ENCODE data around the gene CLNS1A. TPM values are rescaled to one million over a fixed set of nuclear protein-coding genes. Genes with fewer than 3 reads are reported as not detected.
"Not testable (repeated sequence)": the region's sequence is repeated elsewhere in the genome, so short reads cannot be mapped to it uniquely, and the experiment has no call there.

CLNS1A gene
- total RNA-seq, 1 donor from 2014 or later: 153 TPM

- H3K4me3 Mint-ChIP-seq (ENCODE audit: low read depth): no peak overlapping the region
- intact Hi-C loops (cut with micrococcal nuclease): no loop called here
- H3K36me3 Mint-ChIP-seq (ENCODE audit: low read depth): peaks cover 7% of the 10 kb centered on the region
- H3K9me3 Mint-ChIP-seq: no peaks in the 10 kb centered on the region
- no peak overlapping the region for H3K27ac Mint-ChIP-seq
- H3K27me3 Mint-ChIP-seq (ENCODE audit: low read depth): no peaks in the 10 kb centered on the region
- no peak for DNase-seq (ENCODE audit: low spot score)
- H3K4me1 Mint-ChIP-seq (ENCODE audit: low read depth): no peaks in the 10 kb centered on the region
These were observed 35.1 kb downstream of the CLNS1A start for GRCh38 chr11:77602381-77603088.

- Mint-ChIP-seq H3K9me3 (no peaks in the 10 kb centered on the region), H3K27ac (no peak overlapping the region), H3K36me3 (ENCODE audit: low read depth) (peaks cover 2% of the 10 kb centered on the region), H3K4me3 (ENCODE audit: low read depth) (no peak overlapping the region), H3K27me3 (ENCODE audit: low read depth) (no peaks in the 10 kb centered on the region), H3K4me1 (ENCODE audit: low read depth) (no peaks in the 10 kb centered on the region)
- intact Hi-C loops (cut with micrococcal nuclease): no loop called here
- no peak for DNase-seq (ENCODE audit: low spot score)
These were observed 39.4 kb downstream of the CLNS1A start for GRCh38 chr11:77598195-77598594.

DNA sequence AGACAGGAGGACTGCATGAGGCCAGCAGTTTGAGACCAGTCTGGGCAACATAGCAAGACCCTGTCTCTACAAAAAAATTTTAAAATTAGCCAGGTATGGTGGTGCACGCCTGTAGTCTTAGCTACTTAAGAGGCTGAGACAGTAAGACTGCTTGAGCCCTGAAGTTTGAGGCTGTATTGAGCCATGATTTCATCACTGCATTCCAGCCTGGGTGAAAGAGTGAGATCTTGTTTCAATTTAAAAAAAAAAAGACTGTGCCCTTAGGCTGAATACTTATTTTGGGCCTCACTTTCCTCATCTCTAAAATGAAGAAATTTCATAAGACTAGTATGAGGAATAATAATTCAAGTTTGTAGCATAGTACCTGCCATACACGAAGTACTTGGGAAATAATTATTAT is 41.0 kb downstream of the CLNS1A start:
- Mint-ChIP-seq H3K4me3 (ENCODE audit: low read depth) (no peak overlapping the region), H3K36me3 (ENCODE audit: low read depth) (peaks cover 2% of the 10 kb centered on the region), H3K9me3 (no peaks in the 10 kb centered on the region), H3K27me3 (ENCODE audit: low read depth) (no peaks in the 10 kb centered on the region), H3K4me1 (ENCODE audit: low read depth) (no peaks in the 10 kb centered on the region), H3K27ac (no peak overlapping the region)
- DNase-seq (ENCODE audit: low spot score): no peak
- intact Hi-C loops (cut with micrococcal nuclease): no loop called here

DNA sequence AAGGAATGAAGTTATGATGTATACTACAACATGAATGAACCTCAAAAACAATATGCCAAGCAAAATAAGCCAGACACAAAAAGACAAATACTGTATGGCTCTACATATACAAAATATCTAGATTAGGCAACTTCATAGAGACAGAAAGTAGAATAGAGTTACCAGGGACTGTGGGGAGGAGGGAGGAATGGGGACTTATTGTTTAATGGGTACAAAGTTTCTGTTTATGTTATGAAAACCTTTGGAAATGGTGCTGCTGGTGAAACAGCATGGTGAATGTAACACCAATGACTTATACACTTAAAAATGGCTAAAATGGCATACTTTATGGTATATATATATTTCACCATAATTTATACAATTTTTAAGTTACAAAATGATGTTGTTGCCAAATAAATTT is 43.7 kb downstream of the CLNS1A start:
- H3K36me3 Mint-ChIP-seq (ENCODE audit: low read depth): no peaks in the 10 kb centered on the region
- H3K27ac Mint-ChIP-seq: no peak overlapping the region
- peaks cover 12% of the 10 kb centered on the region for H3K4me1 Mint-ChIP-seq (ENCODE audit: low read depth)
- intact Hi-C loops (cut with micrococcal nuclease): no loop called here
- no peak for DNase-seq (ENCODE audit: low spot score)
- no peak overlapping the region for H3K4me3 Mint-ChIP-seq (ENCODE audit: low read depth)
- no peaks in the 10 kb centered on the region for H3K27me3 Mint-ChIP-seq (ENCODE audit: low read depth)
- no peaks in the 10 kb centered on the region for H3K9me3 Mint-ChIP-seq

- Mint-ChIP-seq H3K36me3 (ENCODE audit: low read depth) (no peaks in the 10 kb centered on the region), H3K4me1 (ENCODE audit: low read depth) (peaks cover 14% of the 10 kb centered on the region), H3K9me3 (no peaks in the 10 kb centered on the region), H3K4me3 (ENCODE audit: low read depth) (no peak overlapping the region), H3K27ac (no peak overlapping the region), H3K27me3 (ENCODE audit: low read depth) (no peaks in the 10 kb centered on the region)
- no peak for DNase-seq (ENCODE audit: low spot score)
- intact Hi-C loops (cut with micrococcal nuclease): no loop called here
These were observed 44.9 kb downstream of the CLNS1A start for GRCh38 chr11:77592727-77593126.

- Mint-ChIP-seq H3K27ac (peak overlapping the region; percentile 60), H3K4me1 (ENCODE audit: low read depth) (peaks cover 14% of the 10 kb centered on the region), H3K9me3 (no peaks in the 10 kb centered on the region), H3K27me3 (ENCODE audit: low read depth) (peaks cover 8% of the 10 kb centered on the region), H3K36me3 (ENCODE audit: low read depth) (no peaks in the 10 kb centered on the region), H3K4me3 (ENCODE audit: low read depth) (peak overlapping the region; percentile 89)
- no peak for DNase-seq (ENCODE audit: low spot score)
- intact Hi-C loops (cut with micrococcal nuclease): no loop called here
These were observed 47.3 kb downstream of the CLNS1A start for GRCh38 chr11:77590194-77590782.

GRCh38 chr11:77589521-77590193 is 47.9 kb downstream of the CLNS1A start, which contains the start of gene AQP11:
AQP11 (plus strand) TSS chr11:77589953; CDS start chr11:77589993, 40 bp downstream.
- intact Hi-C loops (cut with micrococcal nuclease): loop anchor here (10.0 kb wide), 1 partner anchor 115 kb away; the partner anchor contains the start of gene PAK1

DNA sequence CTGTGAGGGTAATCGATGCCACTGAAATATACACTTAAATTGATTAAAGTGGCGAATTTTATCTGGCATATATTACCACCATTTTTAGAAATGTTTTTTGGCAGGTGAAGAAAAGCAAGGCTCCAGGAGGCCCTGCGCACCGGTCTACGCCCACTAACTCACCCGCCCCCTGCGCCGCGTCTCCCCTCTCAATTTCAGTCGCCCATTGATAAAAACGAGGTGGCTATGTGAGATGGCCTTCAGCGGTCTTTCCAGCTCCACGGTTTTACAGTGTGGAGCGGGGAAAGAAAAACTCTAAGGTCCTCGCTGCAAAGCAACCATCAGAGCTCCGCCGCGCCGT is 48.4 kb downstream of the CLNS1A start:
- Mint-ChIP-seq H3K36me3 (ENCODE audit: low read depth) (no peaks in the 10 kb centered on the region), H3K4me1 (ENCODE audit: low read depth) (peaks cover 14% of the 10 kb centered on the region), H3K27ac (peak overlapping the region; percentile 35), H3K4me3 (ENCODE audit: low read depth) (peak overlapping the region; percentile 84), H3K27me3 (ENCODE audit: low read depth) (peaks cover 8% of the 10 kb centered on the region), H3K9me3 (no peaks in the 10 kb centered on the region)
- intact Hi-C loops (cut with micrococcal nuclease): loop anchor here (10.0 kb wide), 1 partner anchor 114 kb away; the partner anchor contains the start of gene PAK1
- DNase-seq (ENCODE audit: low spot score): no peak

More at GRCh38 chr11:77589521-77590193, 47.9 kb downstream of the CLNS1A start, which contains the start of gene AQP11:
- Mint-ChIP-seq H3K4me1 (ENCODE audit: low read depth) (peaks cover 14% of the 10 kb centered on the region), H3K4me3 (ENCODE audit: low read depth) (peak within 1 kb of the TSS; percentile 89), H3K27me3 (ENCODE audit: low read depth) (peaks cover 8% of the 10 kb centered on the region), H3K27ac (peak within 1 kb of the TSS; percentile 60), H3K36me3 (ENCODE audit: low read depth) (no peaks in the 10 kb centered on the region), H3K9me3 (no peaks in the 10 kb centered on the region)
- peak; percentile 65 for DNase-seq (ENCODE audit: low spot score)

GRCh38 chr11:77580712-77581337 is 56.8 kb downstream of the CLNS1A start:
- peaks cover 26% of the 10 kb centered on the region for H3K9me3 Mint-ChIP-seq
- intact Hi-C loops (cut with micrococcal nuclease): loop anchor here (10.0 kb wide), 1 partner anchor 106 kb away; the partner anchor contains the start of gene PAK1

DNA sequence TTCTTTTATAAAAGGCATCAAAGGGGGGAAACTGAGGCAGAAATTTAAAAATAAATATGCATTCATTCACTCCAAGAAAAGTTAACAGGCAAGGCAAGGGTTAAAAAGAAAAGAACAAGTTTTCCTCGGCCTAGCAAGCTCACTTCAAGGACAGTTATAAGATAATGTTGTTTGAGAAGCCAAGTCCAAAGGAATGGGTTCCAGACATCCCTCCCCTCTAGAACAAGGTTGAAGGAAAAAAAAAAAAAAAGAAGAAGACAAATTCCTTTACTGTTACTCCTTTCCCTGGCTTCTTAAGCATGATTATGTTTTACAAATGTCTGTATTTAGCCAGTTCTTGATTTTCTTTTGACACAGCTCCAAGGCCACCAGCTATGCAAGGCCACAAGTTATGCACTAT is 62.2 kb downstream of the CLNS1A start:
- H3K4me1 Mint-ChIP-seq (ENCODE audit: low read depth); H3K4me3 Mint-ChIP-seq (ENCODE audit: low read depth); H3K36me3 Mint-ChIP-seq (ENCODE audit: low read depth); DNase-seq (ENCODE audit: low spot score); H3K9me3 Mint-ChIP-seq; intact Hi-C loops (cut with micrococcal nuclease); H3K27me3 Mint-ChIP-seq (ENCODE audit: low read depth); H3K27ac Mint-ChIP-seq: not testable (repeated sequence)

More at GRCh38 chr11:77580712-77581337, 56.8 kb downstream of the CLNS1A start:
- Mint-ChIP-seq H3K27ac (no peak overlapping the region), H3K27me3 (ENCODE audit: low read depth) (peaks cover 5% of the 10 kb centered on the region), H3K36me3 (ENCODE audit: low read depth) (peaks cover 3% of the 10 kb centered on the region), H3K4me3 (ENCODE audit: low read depth) (no peak overlapping the region), H3K4me1 (ENCODE audit: low read depth) (no peaks in the 10 kb centered on the region)
- DNase-seq (ENCODE audit: low spot score): no peak

DNA sequence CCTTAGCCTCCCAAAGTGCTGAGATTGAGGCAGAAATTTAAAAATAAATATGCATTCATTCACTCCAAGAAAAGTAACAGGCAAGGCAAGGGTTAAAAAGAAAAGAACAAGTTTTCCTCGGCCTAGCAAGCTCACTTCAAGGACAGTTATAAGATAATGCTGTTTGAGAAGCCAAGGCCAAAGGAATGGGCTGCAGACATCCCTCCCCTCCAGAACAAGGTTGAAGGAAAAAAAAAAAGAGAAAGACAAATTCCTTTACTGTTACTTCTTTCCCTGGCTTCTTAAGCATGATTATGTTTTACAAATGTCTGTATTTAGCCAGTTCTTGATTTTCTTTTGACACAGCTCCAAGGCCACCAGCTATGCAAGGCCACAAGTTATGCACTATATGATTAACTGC is 66.7 kb downstream of the CLNS1A start:
- H3K9me3 Mint-ChIP-seq; H3K4me1 Mint-ChIP-seq (ENCODE audit: low read depth); H3K27me3 Mint-ChIP-seq (ENCODE audit: low read depth); H3K4me3 Mint-ChIP-seq (ENCODE audit: low read depth); H3K36me3 Mint-ChIP-seq (ENCODE audit: low read depth); H3K27ac Mint-ChIP-seq; intact Hi-C loops (cut with micrococcal nuclease); DNase-seq (ENCODE audit: low spot score): not testable (repeated sequence)

DNA sequence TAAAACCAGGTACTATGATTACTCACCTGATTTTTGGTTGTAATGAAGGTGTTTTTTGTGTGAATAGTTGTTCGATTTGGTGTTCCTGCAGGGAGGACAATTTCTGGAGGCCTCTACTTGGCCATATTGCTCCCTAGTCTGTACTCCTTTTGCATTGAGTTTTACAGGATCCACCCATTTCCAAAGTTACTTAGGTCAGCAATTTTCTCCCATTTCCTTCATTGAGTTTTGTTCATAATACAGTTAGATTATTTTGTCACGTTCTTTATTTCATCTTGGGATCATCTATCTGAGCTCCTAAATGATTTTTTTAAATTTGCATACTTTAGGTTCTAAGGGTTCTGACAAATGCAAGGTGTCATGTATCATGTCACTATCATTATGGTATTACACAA is 67.9 kb downstream of the CLNS1A start:
- H3K4me3 Mint-ChIP-seq (ENCODE audit: low read depth): no peak overlapping the region
- intact Hi-C loops (cut with micrococcal nuclease): no loop called here
- no peaks in the 10 kb centered on the region for H3K36me3 Mint-ChIP-seq (ENCODE audit: low read depth)
- no peak overlapping the region for H3K27ac Mint-ChIP-seq
- no peaks in the 10 kb centered on the region for H3K9me3 Mint-ChIP-seq
- H3K27me3 Mint-ChIP-seq (ENCODE audit: low read depth): peaks cover 8% of the 10 kb centered on the region
- H3K4me1 Mint-ChIP-seq (ENCODE audit: low read depth): no peaks in the 10 kb centered on the region
- DNase-seq (ENCODE audit: low spot score): no peak

Data from activated T-helper 2 cell treated with anti-CD3 and anti-CD28 coated beads, Interferon-gamma antibody, Interleukin-2, Interleukin-4, amounts not matched to agents 10 μg/mL and 5 μg/mL and 100 μg/mL, durations not matched to agents 14 hours and 24 hours and 36 hours (primary cell).